Gastrocnemius medialis (tissue), 4 donors: ENCODE data around the gene C11orf52. TPM values are rescaled to one million over a fixed set of nuclear protein-coding genes. Genes with fewer than 3 reads are reported as not detected.

ENCODE experiments used
- ATAC-seq, 2 donors: fragments of 150-250 bp; one replicate each; pipeline ENCODE4 v1.9.1; 2016
- DNase-seq, 2 donors: peaks; one replicate each; pipeline ENCODE4 v3.0.0-alpha.2; 2019
- H3K27ac ChIP-seq, 4 donors: fragments of 200-600 bp; sonication (generic); 1 replicate in 1 of 4; 2 replicates in 3 of 4; pipeline ENCODE4 v1.5.1; 2016 to 2018; ENCODE audit warnings: mild to moderate bottlenecking in 2 of 4, moderate library complexity in 1 of 4
- H3K27me3 ChIP-seq, 3 donors: fragments of 200-600 bp; sonication (generic) in 2 of 3; 1 replicate in 1 of 3; 2 replicates in 2 of 3; pipeline versions ENCODE4 v1.5.1 to v1.6.0; 2016 to 2019; ENCODE audit warnings: mild to moderate bottlenecking in 1 of 3, moderate library complexity in 1 of 3
- H3K36me3 ChIP-seq, 2 donors: fragments of 200-600 bp; sonication (generic) in 1 of 2; one replicate each; pipeline ENCODE4 v1.5.1; 2017 to 2018
- H3K4me1 ChIP-seq, 2 donors: fragments of 200-600 bp; sonication (generic) in 1 of 2; one replicate each; pipeline ENCODE4 v1.5.1; 2016 to 2017; ENCODE audit warnings: mild to moderate bottlenecking in 2 of 2
- H3K4me3 ChIP-seq, 4 donors: fragments of 200-600 bp; sonication (generic) in 3 of 4; 1 replicate in 1 of 4; 2 replicates in 3 of 4; pipeline ENCODE4 v1.5.1; 2016 to 2019; ENCODE audit warnings: mild to moderate bottlenecking in 2 of 4
- H3K9me3 ChIP-seq, 3 donors: fragments of 200-600 bp; sonication (generic) in 2 of 3; 1 replicate in 1 of 3; 2 replicates in 2 of 3; pipeline ENCODE4 v1.5.1; 2016 to 2019
- POLR2A ChIP-seq, 2 donors: fragments of 450-650 bp; IDR thresholded peaks; one replicate each; pipeline ENCODE4 v1.6.1; 2017; ENCODE audit warnings: antibody characterized with exemption in 2 of 2, mild to moderate bottlenecking in 2 of 2, moderate library complexity in 2 of 2
- in situ Hi-C, 4 donors: fragments of 200-750 bp; cut with MboI; loops; one replicate each; pipeline versions ENCODE4 v1.15.0 to v1.8.0; 2017; ENCODE audit warnings: low sequenced_read_pairs in 4 of 4
- intact Hi-C: fragments of 100-400 bp; cut with DNase I; formaldehyde crosslinking; loops from one replicate; pipeline ENCODE4 v1.15.1; 2023; ENCODE audit warnings: low total_unique reads
- total RNA-seq, 4 donors: library from RNA; depleted of rRNA; stranded (reverse); fragments of >200 nt; gene quantifications; one replicate each; pipeline versions ENCODE4 v1.1.0 to v1.2.3, GENCODE V29; 2016
- TF ChIP-seq, protein P1 (sequence below), 5 experiments: fragments of 450-650 bp in 3 of 5; fragments of 200-600 bp in 2 of 5; sonication (generic) in 2 of 5; IDR thresholded peaks in 4 of 5; conservative IDR thresholded peaks in 1 of 5; 1 replicate in 4 of 5; 2 replicates in 1 of 5; pipeline ENCODE4 v1.5.1; 2016 to 2019; ENCODE audit warnings: antibody characterized with exemption in 5 of 5, mild to moderate bottlenecking in 3 of 5, moderate library complexity in 3 of 5

The C11orf52 gene
- total RNA-seq, 4 donors from 2014 or later = 6.3 to 23.8 (median 11.9) TPM

DNA sequence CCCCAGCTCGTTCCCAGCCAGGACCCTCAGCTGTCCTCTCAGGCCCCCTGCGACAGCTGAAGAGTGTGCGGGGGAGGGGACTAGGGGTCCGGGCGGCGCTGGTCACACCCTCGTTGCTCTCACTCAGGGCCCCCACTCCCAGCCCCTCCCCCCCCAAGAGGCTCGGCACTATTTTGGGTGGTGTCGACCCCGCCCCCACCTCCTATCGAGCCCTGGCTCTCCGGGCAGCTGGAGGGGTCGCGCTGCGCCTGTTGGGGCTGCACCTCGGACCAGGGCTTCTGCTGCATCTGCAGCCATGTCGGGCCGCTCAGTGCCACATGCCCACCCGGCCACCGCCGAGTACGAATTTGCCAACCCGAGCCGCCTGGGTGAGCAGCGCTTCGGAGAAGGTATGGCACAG lies 6.2 kb upstream of the C11orf52 start, which contains the start of gene HSPB2:
Gene HSPB2 (plus strand): TSS at position 200 of the 400 bp plus-strand sequence. CDS start 96 bp downstream, at position 296.
- peaks cover 0 to 24% of the 10 kb centered on the region in 2 donors for H3K36me3 ChIP-seq
- H3K27me3 ChIP-seq = no peaks in the 10 kb centered on the region
- H3K27ac ChIP-seq = peak within 1 kb of the TSS; percentile 91 to 97 (median 97)
- TF ChIP-seq, protein P1, sequence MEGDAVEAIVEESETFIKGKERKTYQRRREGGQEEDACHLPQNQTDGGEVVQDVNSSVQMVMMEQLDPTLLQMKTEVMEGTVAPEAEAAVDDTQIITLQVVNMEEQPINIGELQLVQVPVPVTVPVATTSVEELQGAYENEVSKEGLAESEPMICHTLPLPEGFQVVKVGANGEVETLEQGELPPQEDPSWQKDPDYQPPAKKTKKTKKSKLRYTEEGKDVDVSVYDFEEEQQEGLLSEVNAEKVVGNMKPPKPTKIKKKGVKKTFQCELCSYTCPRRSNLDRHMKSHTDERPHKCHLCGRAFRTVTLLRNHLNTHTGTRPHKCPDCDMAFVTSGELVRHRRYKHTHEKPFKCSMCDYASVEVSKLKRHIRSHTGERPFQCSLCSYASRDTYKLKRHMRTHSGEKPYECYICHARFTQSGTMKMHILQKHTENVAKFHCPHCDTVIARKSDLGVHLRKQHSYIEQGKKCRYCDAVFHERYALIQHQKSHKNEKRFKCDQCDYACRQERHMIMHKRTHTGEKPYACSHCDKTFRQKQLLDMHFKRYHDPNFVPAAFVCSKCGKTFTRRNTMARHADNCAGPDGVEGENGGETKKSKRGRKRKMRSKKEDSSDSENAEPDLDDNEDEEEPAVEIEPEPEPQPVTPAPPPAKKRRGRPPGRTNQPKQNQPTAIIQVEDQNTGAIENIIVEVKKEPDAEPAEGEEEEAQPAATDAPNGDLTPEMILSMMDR (IDR thresholded peaks at IDR 0.05 in 4 of 5, conservative IDR thresholded peaks at IDR 0.05 in 1 of 5) = no peak
- no peak for TF ChIP-seq POLR2A (IDR thresholded peaks at IDR 0.05)
- peak in 1 of 2 donors; percentile 55 for DNase-seq
- peaks cover 29 to 43% of the 10 kb centered on the region in 2 donors for H3K4me1 ChIP-seq
- intact Hi-C loops (loop anchor here (5.0 kb wide), 1 partner anchor 180 kb away; no protein-coding TSS in a partner anchor), in situ Hi-C loops (loop anchor here in 1 of 4 donors (5.0 kb wide), 1 partner anchor 35 kb away; the partner anchor contains the start of genes CFAP68 and FDXACB1)
- H3K9me3 ChIP-seq = no peaks in the 10 kb centered on the region
- peak within 1 kb of the TSS; percentile 70 to 79 (median 74) for H3K4me3 ChIP-seq
- peak in 1 of 2 donors; percentile 8 for ATAC-seq

DNA sequence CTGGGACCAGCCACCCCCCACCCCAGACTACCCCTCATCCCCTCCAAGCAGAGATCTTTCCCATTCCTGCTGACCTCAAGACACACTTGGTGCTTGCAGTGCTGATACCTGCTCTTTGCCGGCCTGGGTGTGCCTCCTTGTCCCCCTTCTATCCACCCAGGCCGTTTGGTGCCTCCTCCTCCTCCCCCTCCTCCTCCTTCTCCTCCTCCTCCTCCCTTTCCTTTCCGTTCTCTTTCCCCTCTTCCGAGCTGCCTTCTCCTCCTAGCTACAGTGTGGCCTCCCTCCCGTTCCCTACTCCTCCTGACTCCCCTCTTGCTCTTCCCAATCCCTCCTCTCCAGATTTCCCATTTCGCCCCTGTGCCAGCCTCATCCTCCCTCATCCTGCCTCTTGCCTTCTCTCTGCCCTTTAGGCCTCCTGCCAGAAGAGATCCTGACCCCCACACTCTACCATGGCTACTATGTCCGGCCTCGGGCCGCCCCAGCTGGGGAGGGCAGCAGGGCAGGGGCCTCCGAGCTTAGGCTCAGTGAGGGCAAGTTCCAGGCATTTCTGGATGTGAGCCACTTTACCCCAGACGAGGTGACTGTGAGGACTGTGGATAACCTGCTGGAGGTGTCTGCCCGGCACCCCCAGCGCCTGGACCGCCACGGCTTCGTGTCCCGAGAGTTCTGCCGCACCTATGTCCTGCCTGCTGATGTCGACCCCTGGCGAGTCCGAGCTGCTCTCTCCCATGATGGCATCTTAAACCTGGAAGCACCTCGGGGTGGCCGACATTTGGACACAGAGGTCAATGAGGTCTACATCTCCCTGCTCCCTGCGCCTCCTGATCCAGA lies 5.5 kb upstream of the C11orf52 start:
- H3K27ac ChIP-seq = peak overlapping the region; percentile 91 to 97 (median 97)
- no peaks in the 10 kb centered on the region for H3K27me3 ChIP-seq
- H3K9me3 ChIP-seq = no peaks in the 10 kb centered on the region
- H3K4me1 ChIP-seq = peaks cover 36 to 50% of the 10 kb centered on the region in 2 donors
- H3K4me3 ChIP-seq = peak overlapping the region; percentile 66 to 75 (median 69)
- in situ Hi-C loops (loop anchor here in 1 of 4 donors (5.0 kb wide), 1 partner anchor 36 kb away; the partner anchor contains the start of genes CFAP68 and FDXACB1), intact Hi-C loops (loop anchor here (5.0 kb wide), 1 partner anchor 181 kb away; no protein-coding TSS in a partner anchor)
- peak; percentile 2 to 6 for ATAC-seq
- TF ChIP-seq, protein P1 (IDR thresholded peaks at IDR 0.05 in 4 of 5, conservative IDR thresholded peaks at IDR 0.05 in 1 of 5) = no peak
- no peak for TF ChIP-seq POLR2A (IDR thresholded peaks at IDR 0.05)
- H3K36me3 ChIP-seq = peaks cover 0 to 24% of the 10 kb centered on the region in 2 donors
- peak; percentile 31 to 43 for DNase-seq

DNA sequence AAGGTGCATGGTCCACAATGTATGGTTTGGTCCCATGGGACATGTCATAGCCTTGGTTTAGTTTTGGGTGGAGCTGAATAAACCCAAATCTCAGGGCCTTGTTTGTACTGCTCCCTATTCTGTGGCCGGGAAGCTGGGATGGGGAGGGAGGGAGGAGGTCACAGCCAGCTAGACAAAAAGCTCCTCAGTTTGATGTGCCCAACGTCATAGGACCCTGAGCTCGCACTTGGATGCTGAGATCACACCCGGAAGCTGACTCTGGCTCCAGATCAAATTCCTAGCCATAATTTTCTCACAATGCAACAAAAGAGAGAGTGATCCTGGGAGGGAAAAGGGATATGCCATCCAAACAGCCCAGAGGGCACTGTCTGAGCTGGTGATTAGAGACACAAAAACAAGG lies 4.7 kb upstream of the C11orf52 start:
- DNase-seq (peak; percentile 42 to 49), ATAC-seq (no peak)
- in situ Hi-C loops = loop anchor here in 1 of 4 donors (5.0 kb wide), 1 partner anchor 37 kb away; the partner anchor contains the start of genes CFAP68 and FDXACB1

DNA sequence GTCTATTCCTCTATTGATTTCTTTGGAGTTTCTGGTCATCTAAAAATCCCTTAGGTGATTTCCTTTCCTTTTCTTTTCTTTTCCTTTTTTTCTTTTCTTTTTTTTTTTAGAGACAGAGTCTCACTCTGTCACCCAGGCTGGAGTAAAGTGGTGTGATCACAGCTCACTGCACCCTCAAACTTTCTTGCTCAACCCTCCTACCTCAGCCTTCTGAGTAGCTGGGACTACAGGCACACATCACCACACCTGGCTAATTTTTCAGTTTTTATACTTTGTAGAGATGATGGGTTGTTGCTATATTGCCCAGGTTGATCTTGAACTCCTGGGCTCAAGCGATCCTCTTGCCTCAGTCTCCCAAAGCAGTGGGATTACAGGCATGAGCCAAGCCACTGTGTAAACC lies 1.9 kb upstream of the C11orf52 start:
- no peak for TF ChIP-seq POLR2A (IDR thresholded peaks at IDR 0.05)
- TF ChIP-seq, protein P1 (IDR thresholded peaks at IDR 0.05 in 4 of 5, conservative IDR thresholded peaks at IDR 0.05 in 1 of 5) = no peak
- Histone ChIP-seq H3K4me1 (peaks cover 47 to 54% of the 10 kb centered on the region in 2 donors), H3K27me3 (no peaks in the 10 kb centered on the region), H3K9me3 (no peaks in the 10 kb centered on the region), H3K27ac (peak overlapping the region; percentile 91 to 94 (median 92)), H3K4me3 (no peak overlapping the region), H3K36me3 (no peaks in the 10 kb centered on the region)
- intact Hi-C loops = no loop called here
- no peak for ATAC-seq
- in situ Hi-C loops = no loop called here
- no peak for DNase-seq

More for the DNA sequence above, 4.7 kb upstream of the C11orf52 start:
- intact Hi-C loops = loop anchor here (5.0 kb wide), 1 partner anchor 182 kb away; no protein-coding TSS in a partner anchor
- H3K27me3 ChIP-seq = no peaks in the 10 kb centered on the region
- H3K4me1 ChIP-seq = peaks cover 37 to 49% of the 10 kb centered on the region in 2 donors
- H3K27ac ChIP-seq = peak overlapping the region; percentile 91 to 97 (median 97)
- H3K9me3 ChIP-seq = no peaks in the 10 kb centered on the region
- TF ChIP-seq POLR2A (IDR thresholded peaks at IDR 0.05) = no peak
- TF ChIP-seq, protein P1 (IDR thresholded peaks at IDR 0.05 in 4 of 5, conservative IDR thresholded peaks at IDR 0.05 in 1 of 5) = no peak
- peak overlapping the region; percentile 66 to 75 (median 69) for H3K4me3 ChIP-seq
- H3K36me3 ChIP-seq = peaks cover 0 to 16% of the 10 kb centered on the region in 2 donors
